Choroid plexus epithelial cell (primary cell): ENCODE data around the gene SMG6.

Source experiments
- DNase-seq: peaks from one replicate; pipeline ENCODE4 v3.0.0-alpha.2; 2010; ENCODE audit warnings: low read depth
- H3K4me3 ChIP-seq: 2 replicates; pipeline ENCODE4 v1.5.1; 2011; ENCODE audit warnings: low read depth, mild to moderate bottlenecking, control low read depth, low read length, moderate library complexity
- CTCF ChIP-seq: conservative IDR thresholded peaks from 2 replicates; pipeline ENCODE4 v1.5.1; 2011; ENCODE audit warnings: low read depth, mild to moderate bottlenecking, control low read depth, inconsistent platforms, low read length, moderate library complexity

Gene SMG6

GRCh38 chr17:2250140-2251095 is 53.2 kb downstream of the SMG6 start:
- TF ChIP-seq CTCF, result no peak
- H3K4me3 ChIP-seq, result no peak overlapping the region
- no peak for DNase-seq

- TF ChIP-seq CTCF, result no peak
- H3K4me3 ChIP-seq, result no peak overlapping the region
- DNase-seq, result no peak
These were observed 56.6 kb downstream of the SMG6 start for GRCh38 chr17:2247005-2247404.

GRCh38 chr17:2244545-2245525 is 58.8 kb downstream of the SMG6 start:
- no peak overlapping the region for H3K4me3 ChIP-seq
- TF ChIP-seq CTCF, result peak; percentile 99
- peak; percentile 93 for DNase-seq

GRCh38 chr17:2243953-2244352 is 59.6 kb downstream of the SMG6 start:
- TF ChIP-seq CTCF, result no peak
- H3K4me3 ChIP-seq, result no peak overlapping the region
- DNase-seq, result peak; percentile 67

GRCh38 chr17:2241823-2242222 is 61.8 kb downstream of the SMG6 start:
- peak; percentile 95 for DNase-seq
- no peak for TF ChIP-seq CTCF
- no peak overlapping the region for H3K4me3 ChIP-seq

- DNase-seq, result no peak
- no peak for TF ChIP-seq CTCF
- H3K4me3 ChIP-seq, result no peak overlapping the region
These were observed 63.0 kb downstream of the SMG6 start for GRCh38 chr17:2240541-2240940.
